Anterior cingulate cortex (tissue), 58 donors: ENCODE results near the gene TTC23.
A peak's percentile ranks its signal among the peaks of the same experiment; 100 is the strongest.
"Not testable (repeated sequence)": the region's sequence is repeated elsewhere in the genome, so short reads cannot be mapped to it uniquely, and the experiment has no call there.

Source experiments
- DNase-seq, 58 donors: peaks; one replicate each; lab custom pipeline; 2025; lab: John Stamatoyannopoulos, UW

TTC23 gene

GRCh38 chr15:99209326-99209725 lies 40.1 kb downstream of the TTC23 start:
- no peak for DNase-seq

GRCh38 chr15:99207672-99208071 lies 41.7 kb downstream of the TTC23 start:
- no peak for DNase-seq

- no peak for DNase-seq
Measured at GRCh38 chr15:99202176-99202552, 47.2 kb downstream of the TTC23 start.

GRCh38 chr15:99201408-99202175 lies 47.8 kb downstream of the TTC23 start:
- DNase-seq: no peak

- DNase-seq: no peak
Measured at GRCh38 chr15:99197856-99198255, 51.5 kb downstream of the TTC23 start.

- DNase-seq: not testable (repeated sequence)
Measured at GRCh38 chr15:99192181-99192580, 57.2 kb downstream of the TTC23 start.

GRCh38 chr15:99187936-99188335 lies 61.4 kb downstream of the TTC23 start:
- no peak for DNase-seq

GRCh38 chr15:99185414-99186130 lies 63.8 kb downstream of the TTC23 start:
- DNase-seq: no peak

GRCh38 chr15:99182791-99183190 lies 66.6 kb downstream of the TTC23 start:
- no peak for DNase-seq

- DNase-seq: peak in 2 of 58 donors; percentile 3 to 11
Measured at GRCh38 chr15:99181545-99181971, 67.8 kb downstream of the TTC23 start.

GRCh38 chr15:99180964-99181306 lies 68.4 kb downstream of the TTC23 start:
- no peak for DNase-seq

- no peak for DNase-seq
Measured at GRCh38 chr15:99180086-99180963, 69.1 kb downstream of the TTC23 start.

GRCh38 chr15:99177679-99178078 lies 71.7 kb downstream of the TTC23 start:
- DNase-seq: no peak

GRCh38 chr15:99176757-99177156 lies 72.6 kb downstream of the TTC23 start:
- no peak for DNase-seq

- DNase-seq: no peak
Measured at GRCh38 chr15:99174567-99175395, 74.6 kb downstream of the TTC23 start.

- DNase-seq: no peak
Measured at GRCh38 chr15:99172989-99173388, 76.4 kb downstream of the TTC23 start.

GRCh38 chr15:99172171-99172570 lies 77.2 kb downstream of the TTC23 start:
- no peak for DNase-seq

- DNase-seq: peak in 1 of 58 donors; percentile 13
Measured at GRCh38 chr15:99170476-99171065, 78.8 kb downstream of the TTC23 start.

- DNase-seq: no peak
Measured at GRCh38 chr15:99169769-99170311, 79.5 kb downstream of the TTC23 start.
